Mesenchymal stem cell (in vitro differentiated cells and primary cell): ENCODE data around the gene STXBP1.

Experiments used
- DNase-seq: peaks from one replicate; pipeline ENCODE4 v3.0.0-alpha.2; 2013
- H2AFZ ChIP-seq: one replicate; pipeline ENCODE4 v1.6.1; 2013; ENCODE audit warnings: low read depth, mild to moderate bottlenecking, control low read depth, inconsistent platforms, low read length, moderate library complexity
- H2AK5ac ChIP-seq: 2 replicates; pipeline ENCODE4 v1.6.1; 2013; ENCODE audit warnings: low read length, moderate library complexity, mild to moderate bottlenecking, inconsistent platforms; ENCODE audit not compliant: severe bottlenecking
- H2BK120ac ChIP-seq: one replicate; pipeline ENCODE4 v1.6.1; 2013; ENCODE audit warnings: low read depth, mild to moderate bottlenecking, inconsistent platforms, low read length, moderate library complexity
- H2BK12ac ChIP-seq, 2 experiments: one replicate each; pipeline ENCODE4 v1.6.1; 2013; ENCODE audit warnings: inconsistent platforms in 2 of 2, low read length in 2 of 2, mild to moderate bottlenecking in 2 of 2, moderate library complexity in 2 of 2, control low read depth in 1 of 2
- H2BK15ac ChIP-seq: one replicate; pipeline ENCODE4 v1.6.1; 2013; ENCODE audit warnings: mild to moderate bottlenecking, low read depth, inconsistent platforms; ENCODE audit not compliant: poor library complexity, severe bottlenecking
- H2BK5ac ChIP-seq: 2 replicates; pipeline ENCODE4 v1.6.1; 2013; ENCODE audit warnings: low read depth, mild to moderate bottlenecking, low read length, control low read depth, inconsistent platforms; ENCODE audit not compliant: poor library complexity, severe bottlenecking
- H3K14ac ChIP-seq, 2 experiments: one replicate each; pipeline ENCODE4 v1.6.1; 2013; ENCODE audit warnings: inconsistent platforms in 2 of 2, low read length in 2 of 2, control low read depth in 1 of 2, mild to moderate bottlenecking in 1 of 2, moderate library complexity in 1 of 2
- H3K18ac ChIP-seq, 2 experiments: one replicate each; pipeline ENCODE4 v1.6.1; 2013; ENCODE audit warnings: inconsistent platforms in 2 of 2, low read length in 2 of 2, control low read depth in 1 of 2, low read depth in 1 of 2, mild to moderate bottlenecking in 1 of 2
- H3K23ac ChIP-seq, 2 experiments: one replicate each; pipeline ENCODE4 v1.6.1; 2013; ENCODE audit warnings: inconsistent platforms in 2 of 2, low read length in 2 of 2, mild to moderate bottlenecking in 2 of 2, moderate library complexity in 2 of 2, control low read depth in 1 of 2
- H3K27ac ChIP-seq: 2 replicates; pipeline ENCODE4 v1.5.1; 2013; ENCODE audit warnings: mild to moderate bottlenecking, moderate library complexity, low read length, control low read depth, inconsistent platforms; ENCODE audit not compliant: poor library complexity, severe bottlenecking
- H3K27me3 ChIP-seq, 2 experiments: 2 replicates each; pipeline versions ENCODE4 v1.6.1 to v1.7.0; 2013; ENCODE audit warnings: low read length in 2 of 2, mild to moderate bottlenecking in 2 of 2, moderate library complexity in 2 of 2, control low read depth in 1 of 2, inconsistent platforms in 1 of 2; ENCODE audit not compliant: control insufficient read depth in 1 of 2, insufficient read depth in 1 of 2
- H3K36me3 ChIP-seq, 2 experiments: 2 replicates each; pipeline versions ENCODE4 v1.6.1 to v1.7.0; 2013; ENCODE audit warnings: low read length in 2 of 2, control low read depth in 1 of 2, inconsistent platforms in 1 of 2, low read depth in 1 of 2, mild to moderate bottlenecking in 1 of 2; ENCODE audit not compliant: insufficient read depth in 2 of 2, control insufficient read depth in 1 of 2
- H3K4ac ChIP-seq, 2 experiments: one replicate each; pipeline ENCODE4 v1.6.1; 2013; ENCODE audit warnings: inconsistent platforms in 2 of 2, low read length in 2 of 2, mild to moderate bottlenecking in 2 of 2, moderate library complexity in 2 of 2, control low read depth in 1 of 2, low read depth in 1 of 2
- H3K4me1 ChIP-seq: 2 replicates; pipeline ENCODE4 v1.6.1; 2013; ENCODE audit warnings: low read depth, low read length, control low read depth; ENCODE audit not compliant: control insufficient read depth, insufficient read depth
- H3K4me2 ChIP-seq: 2 replicates; pipeline ENCODE4 v1.6.1; 2013; ENCODE audit warnings: low read length, mild to moderate bottlenecking, inconsistent platforms; ENCODE audit not compliant: poor library complexity, severe bottlenecking
- H3K4me3 ChIP-seq, 2 experiments: 2 replicates each; pipeline versions ENCODE4 v1.5.1 to v1.7.0; 2013; ENCODE audit warnings: low read length in 2 of 2, mild to moderate bottlenecking in 2 of 2, control low read depth in 1 of 2, low read depth in 1 of 2; ENCODE audit not compliant: insufficient read depth in 1 of 2
- H3K79me1 ChIP-seq: replicated peaks from 2 replicates; pipeline ENCODE4 v1.6.1; 2013; ENCODE audit warnings: mild to moderate bottlenecking, control low read depth, low read length, inconsistent platforms; ENCODE audit not compliant: poor library complexity, severe bottlenecking
- H3K9ac ChIP-seq: 2 replicates; pipeline ENCODE4 v1.7.0; 2013; ENCODE audit warnings: mild to moderate bottlenecking, low read length, moderate library complexity
- H3K9me3 ChIP-seq: 2 replicates; pipeline ENCODE4 v1.7.0; 2013; ENCODE audit warnings: mild to moderate bottlenecking, low read length; ENCODE audit not compliant: control insufficient read depth
- H4K8ac ChIP-seq: one replicate; pipeline ENCODE4 v1.6.1; 2013; ENCODE audit warnings: inconsistent platforms, mild to moderate bottlenecking, low read length, moderate library complexity
- H4K91ac ChIP-seq: one replicate; pipeline ENCODE4 v1.6.1; 2013; ENCODE audit warnings: mild to moderate bottlenecking, low read length, inconsistent platforms
- WGBS: methylation state at CpG from one replicate; pipeline ENCODE4 v1.1.7; 2013; ENCODE audit warnings: mixed read lengths; 5-methylcytosine and 5-hydroxymethylcytosine counted together

Gene STXBP1

GRCh38 chr9:127567730-127568617, 44.1 kb upstream of the STXBP1 start:
- H4K91ac ChIP-seq = peak overlapping the region; percentile 96
- H3K36me3 ChIP-seq = peaks cover 26 to 27% of the 10 kb centered on the region in 2 experiments
- H3K18ac ChIP-seq = peak overlapping the region; percentile 96 to 99
- H2BK12ac ChIP-seq = peak overlapping the region; percentile 66 to 73
- H3K27ac ChIP-seq = peak overlapping the region; percentile 87
- H3K4ac ChIP-seq = peak overlapping the region; percentile 76 to 96
- peak overlapping the region; percentile 73 for H2BK15ac ChIP-seq
- peak overlapping the region; percentile 95 for H2BK120ac ChIP-seq
- peak overlapping the region; percentile 94 for H3K9ac ChIP-seq
- peak overlapping the region; percentile 28 to 97 for H3K14ac ChIP-seq
- WGBS = 3% methylated on average over 32 of the region's 36 CpGs
- H4K8ac ChIP-seq = peak overlapping the region; percentile 91
- peaks cover 43% of the 10 kb centered on the region for H3K4me1 ChIP-seq
- peak overlapping the region; percentile 97 to 100 for H3K4me3 ChIP-seq
- peak overlapping the region; percentile 93 for H2BK5ac ChIP-seq
- no peaks in the 10 kb centered on the region for H3K27me3 ChIP-seq
- H2AFZ ChIP-seq = no peak overlapping the region
- peak overlapping the region; percentile 31 for H2AK5ac ChIP-seq
- H3K23ac ChIP-seq = peak overlapping the region; percentile 37 to 90
- peaks cover 2% of the 10 kb centered on the region for H3K79me1 ChIP-seq
- no peaks in the 10 kb centered on the region for H3K9me3 ChIP-seq
- H3K4me2 ChIP-seq = peak overlapping the region; percentile 82
- no peak for DNase-seq

GRCh38 chr9:127568618-127568970, 43.5 kb upstream of the STXBP1 start:
- Histone ChIP-seq H3K9me3 (no peaks in the 10 kb centered on the region), H3K4ac (peak overlapping the region; percentile 96 to 97), H3K23ac (peak overlapping the region; percentile 69 to 100), H3K18ac (peak overlapping the region; percentile 96 to 99), H3K4me1 (peaks cover 41% of the 10 kb centered on the region), H2AFZ (no peak overlapping the region), H3K4me3 (peak overlapping the region; percentile 97 to 100), H3K9ac (peak overlapping the region; percentile 94), H2BK12ac (peak overlapping the region; percentile 33 to 59), H3K27ac (peak overlapping the region; percentile 87), H4K91ac (peak overlapping the region; percentile 96), H3K79me1 (peaks cover 2% of the 10 kb centered on the region), H3K14ac (peak overlapping the region; percentile 28 to 99), H2BK15ac (peak overlapping the region; percentile 73), H3K27me3 (no peaks in the 10 kb centered on the region), H3K36me3 (peaks cover 23 to 25% of the 10 kb centered on the region in 2 experiments), H2AK5ac (no peak overlapping the region), H2BK120ac (peak overlapping the region; percentile 95), H4K8ac (peak overlapping the region; percentile 91), H2BK5ac (peak overlapping the region; percentile 93), H3K4me2 (peak overlapping the region; percentile 82)
- no peak for DNase-seq
- 1% methylated on average over 15 of the region's 50 CpGs for WGBS

- H3K79me1 ChIP-seq = peaks cover 2% of the 10 kb centered on the region
- peak overlapping the region; percentile 96 to 99 for H3K18ac ChIP-seq
- H3K23ac ChIP-seq = peak overlapping the region; percentile 69 to 100
- peak overlapping the region; percentile 97 for H3K4ac ChIP-seq
- H4K8ac ChIP-seq = peak overlapping the region; percentile 91
- H3K14ac ChIP-seq = peak overlapping the region; percentile 78 to 99
- no peaks in the 10 kb centered on the region for H3K9me3 ChIP-seq
- H3K4me2 ChIP-seq = peak overlapping the region; percentile 83
- 4% methylated on average over 30 of the region's 78 CpGs for WGBS
- H3K36me3 ChIP-seq = peaks cover 19% of the 10 kb centered on the region in 2 experiments
- H3K27me3 ChIP-seq = no peaks in the 10 kb centered on the region
- H2BK5ac ChIP-seq = peak overlapping the region; percentile 94
- peak overlapping the region; percentile 81 for H2AK5ac ChIP-seq
- peak overlapping the region; percentile 96 for H3K27ac ChIP-seq
- peak overlapping the region; percentile 65 to 77 for H2BK12ac ChIP-seq
- peak; percentile 83 for DNase-seq
- H4K91ac ChIP-seq = peak overlapping the region; percentile 96
- H3K4me1 ChIP-seq = peaks cover 44% of the 10 kb centered on the region
- peak overlapping the region; percentile 95 for H2BK15ac ChIP-seq
- peak overlapping the region; percentile 95 for H2BK120ac ChIP-seq
- peak overlapping the region; percentile 97 to 100 for H3K4me3 ChIP-seq
- H3K9ac ChIP-seq = peak overlapping the region; percentile 94
- H2AFZ ChIP-seq = no peak overlapping the region
Measured at GRCh38 chr9:127568971-127569885, 42.8 kb upstream of the STXBP1 start.
